Suppressor macrophage (primary cell): ENCODE data around the gene KCNK13.
A peak's percentile ranks its signal among the peaks of the same experiment; 100 is the strongest.
"Not testable (repeated sequence)": the region's sequence is repeated elsewhere in the genome, so short reads cannot be mapped to it uniquely, and the experiment has no call there.

Experiments
- DNase-seq, 4 experiments: peaks; one replicate each; pipeline ENCODE4 v3.0.0-alpha.2; 2020 to 2022

The KCNK13 gene

DNA sequence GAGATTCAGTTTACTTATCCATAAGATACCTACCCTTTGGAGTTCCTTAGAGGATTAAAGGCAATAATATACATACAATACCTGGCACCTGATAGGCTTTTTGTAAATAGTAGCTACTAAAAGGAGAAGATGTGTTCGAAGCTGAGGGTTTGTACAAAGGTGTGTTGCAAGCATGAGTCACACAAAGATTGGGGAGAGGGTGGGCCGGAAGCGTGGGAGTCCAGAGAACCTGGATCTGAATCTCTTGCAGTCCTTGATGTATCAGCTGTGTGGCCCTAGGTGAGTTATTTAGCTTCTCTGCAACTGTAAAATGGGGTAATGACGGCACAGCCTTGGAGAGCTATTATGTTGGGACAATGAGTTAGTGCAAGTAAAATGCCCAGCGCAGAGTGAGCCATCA is 132.9 kb downstream of the KCNK13 start:
- peak in 1 of 4 experiments; percentile 4 for DNase-seq

DNA sequence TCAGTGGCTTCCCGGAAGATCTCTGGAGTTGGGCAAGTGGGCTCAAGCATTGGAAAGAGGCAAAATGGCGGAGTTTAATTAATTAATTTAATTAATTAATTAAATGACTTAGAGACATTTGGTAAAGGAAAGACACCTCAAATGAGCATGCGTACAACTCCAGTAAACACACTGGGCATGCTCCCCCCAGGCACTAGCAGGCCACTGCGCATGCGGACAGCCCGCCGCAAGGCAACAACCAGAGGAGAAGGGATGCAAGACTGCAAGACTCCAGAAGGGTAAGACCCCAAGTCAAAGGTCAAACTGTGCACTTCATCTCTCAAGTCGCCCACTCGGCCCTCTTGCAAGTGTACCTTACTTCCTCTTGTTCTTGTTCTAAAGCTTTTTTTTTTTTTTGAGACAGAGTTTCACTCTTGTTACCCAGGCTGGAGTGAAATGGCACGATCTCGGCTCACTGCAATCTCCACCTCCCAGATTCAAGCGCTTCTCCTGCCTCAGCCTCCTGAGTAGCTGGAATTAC is 136.8 kb downstream of the KCNK13 start:
- DNase-seq, result peak; percentile 29 to 63 (median 56)

DNA sequence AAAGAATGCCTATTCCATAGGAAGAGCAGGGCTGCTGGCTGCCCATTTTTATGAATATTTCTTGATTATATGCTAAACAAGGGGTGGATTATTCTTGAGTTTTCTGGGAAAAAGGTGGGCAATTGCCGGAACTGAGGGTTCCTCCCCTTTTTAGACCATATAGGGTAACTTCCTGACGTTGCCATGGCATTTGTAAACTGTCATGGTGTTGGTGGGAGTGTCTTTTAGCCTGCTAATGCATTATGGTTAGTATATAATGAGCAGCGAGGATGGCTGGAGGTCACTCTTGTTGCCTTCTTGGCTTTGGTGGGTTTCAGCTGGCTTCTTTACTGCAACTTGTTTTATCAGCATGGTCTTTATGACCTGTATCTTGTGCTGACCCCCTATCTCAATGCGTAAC is 138.8 kb downstream of the KCNK13 start:
- DNase-seq, result not testable (repeated sequence)

- DNase-seq, result no peak
These were observed 139.6 kb downstream of the KCNK13 start for GRCh38 chr14:90201344-90201743.

DNA sequence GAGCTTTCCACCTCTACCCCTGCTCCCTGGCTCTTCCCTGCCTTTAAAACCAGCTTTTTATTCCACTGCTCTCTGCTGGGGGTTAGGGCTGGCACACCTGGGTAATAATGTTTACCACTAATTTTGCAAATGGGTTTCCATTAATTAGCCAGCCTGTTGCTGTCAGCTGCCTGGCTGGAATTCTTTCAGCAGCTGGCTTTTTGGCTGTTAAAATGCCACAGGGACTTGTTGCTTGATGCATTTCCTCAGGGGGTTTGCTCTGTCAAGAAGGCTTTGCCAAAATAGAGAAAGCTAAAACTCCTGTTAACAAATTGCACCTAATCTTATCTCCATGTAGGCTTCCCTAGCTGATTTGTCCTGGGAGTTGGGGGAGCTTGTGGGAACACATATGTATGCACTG is 142.7 kb downstream of the KCNK13 start:
- no peak for DNase-seq

- no peak for DNase-seq
These were observed 151.4 kb downstream of the KCNK13 start for GRCh38 chr14:90213099-90213748.

- no peak for DNase-seq
These were observed 166.7 kb downstream of the KCNK13 start for GRCh38 chr14:90228478-90228877.

GRCh38 chr14:90229942-90230341 is 168.1 kb downstream of the KCNK13 start:
- DNase-seq, result not testable (repeated sequence)
